Measurements from ENCODE around the gene ITPR2. TPM values are rescaled to one million over a fixed set of nuclear protein-coding genes. Genes with fewer than 3 reads are reported as not detected.

Gene ITPR2
- total RNA-seq, 1 experiment from 2014 or later, result 4.0 TPM

DNA sequence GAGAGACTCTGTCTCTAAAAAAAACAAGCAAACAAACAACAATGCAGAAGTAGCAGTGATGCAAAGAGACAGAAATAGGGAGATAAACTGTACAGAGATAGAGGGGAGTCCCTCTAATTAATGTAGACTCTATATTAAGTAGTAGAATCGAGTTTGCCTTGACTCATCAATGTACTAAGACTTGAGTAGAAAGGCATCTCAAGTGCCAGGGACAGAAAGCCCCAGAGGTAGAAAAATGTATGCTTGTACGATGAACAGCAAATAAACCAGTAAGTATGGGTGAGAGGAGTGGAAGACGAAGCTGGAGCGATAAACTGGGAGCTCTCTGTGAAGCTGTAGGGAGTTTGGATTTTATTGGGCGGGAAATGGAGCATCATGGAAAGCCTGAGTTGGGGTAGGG, 429.4 kb downstream of the ITPR2 start:
- Histone ChIP-seq H3K9me2 (replicated peaks; ENCODE audit: low read length) (no peaks in the 10 kb centered on the region), H3F3A (ENCODE audit: low read length, unreplicated experiment) (peaks cover 5% of the 10 kb centered on the region), H4K20me1 (ENCODE audit: low read length) (no peaks in the 10 kb centered on the region), H3K27ac (ENCODE audit: low read length) (peak overlapping the region; percentile 91), H3K9me3 (ENCODE audit: low read length) (no peaks in the 10 kb centered on the region), H3K4me3 (ENCODE audit: low read length) (no peak overlapping the region; the same call in 1 of the 2 replicates), H2AFZ (ENCODE audit: low read length) (no peak overlapping the region), H3K4me1 (ENCODE audit: insufficient read depth, low read length) (peaks cover 31% of the 10 kb centered on the region), H3K27me3 (ENCODE audit: low read length) (no peaks in the 10 kb centered on the region), H3K36me3 (ENCODE audit: low read depth, low read length) (no peaks in the 10 kb centered on the region), H3K79me2 (ENCODE audit: low read length) (no peaks in the 10 kb centered on the region), H3K4me2 (ENCODE audit: low read length) (peak overlapping the region; percentile 70), H3K9ac (ENCODE audit: low read length) (peak overlapping the region; percentile 75)
- intact Hi-C loops (cut with micrococcal nuclease), result loop anchor here (2.0 kb wide), 1 partner anchor 35 kb away; no protein-coding TSS in a partner anchor
- ChIA-PET POLR2A (ENCODE audit: unreplicated experiment) (no interaction called here), CTCF (no interaction called here)
- DNase-seq (no peak), ATAC-seq (no peak)
- TF ChIP-seq EZH2 (IDR thresholded peaks at IDR 0.05; ENCODE audit: low read length, unreplicated experiment) (no peak), EZH2phosphoT487 (IDR thresholded peaks at IDR 0.05; ENCODE audit: borderline replicate concordance, low read length) (no peak)
- TF ChIP-seq, protein P1, sequence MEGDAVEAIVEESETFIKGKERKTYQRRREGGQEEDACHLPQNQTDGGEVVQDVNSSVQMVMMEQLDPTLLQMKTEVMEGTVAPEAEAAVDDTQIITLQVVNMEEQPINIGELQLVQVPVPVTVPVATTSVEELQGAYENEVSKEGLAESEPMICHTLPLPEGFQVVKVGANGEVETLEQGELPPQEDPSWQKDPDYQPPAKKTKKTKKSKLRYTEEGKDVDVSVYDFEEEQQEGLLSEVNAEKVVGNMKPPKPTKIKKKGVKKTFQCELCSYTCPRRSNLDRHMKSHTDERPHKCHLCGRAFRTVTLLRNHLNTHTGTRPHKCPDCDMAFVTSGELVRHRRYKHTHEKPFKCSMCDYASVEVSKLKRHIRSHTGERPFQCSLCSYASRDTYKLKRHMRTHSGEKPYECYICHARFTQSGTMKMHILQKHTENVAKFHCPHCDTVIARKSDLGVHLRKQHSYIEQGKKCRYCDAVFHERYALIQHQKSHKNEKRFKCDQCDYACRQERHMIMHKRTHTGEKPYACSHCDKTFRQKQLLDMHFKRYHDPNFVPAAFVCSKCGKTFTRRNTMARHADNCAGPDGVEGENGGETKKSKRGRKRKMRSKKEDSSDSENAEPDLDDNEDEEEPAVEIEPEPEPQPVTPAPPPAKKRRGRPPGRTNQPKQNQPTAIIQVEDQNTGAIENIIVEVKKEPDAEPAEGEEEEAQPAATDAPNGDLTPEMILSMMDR (conservative IDR thresholded peaks at IDR 0.05; ENCODE audit: low read depth, low read length), result no peak
- no TSS peak for BruUV-seq (replicated peaks)

DNA sequence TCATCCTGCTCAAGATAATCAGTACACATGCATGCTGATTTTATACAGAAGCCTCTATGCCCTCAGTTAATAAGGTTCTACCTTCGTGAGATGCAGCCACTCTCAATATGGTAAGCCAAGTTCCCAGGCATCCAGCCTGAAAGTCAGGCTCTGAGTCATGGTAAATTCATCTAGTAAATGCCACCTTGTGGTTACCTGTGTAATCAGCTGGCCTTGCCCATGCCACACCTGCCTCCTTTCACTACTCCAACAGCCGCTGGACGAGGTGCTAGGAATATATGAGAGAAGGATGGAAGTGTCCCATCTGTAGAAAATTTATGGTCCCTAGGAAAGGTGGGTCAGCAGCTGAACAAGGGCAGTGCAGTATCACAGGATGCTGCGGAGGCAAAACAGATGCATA, 430.3 kb downstream of the ITPR2 start:
- H3K36me3 ChIP-seq (ENCODE audit: low read depth, low read length), result no peaks in the 10 kb centered on the region
- peaks cover 5% of the 10 kb centered on the region for H3F3A ChIP-seq (ENCODE audit: low read length, unreplicated experiment)
- H3K9me2 ChIP-seq (replicated peaks; ENCODE audit: low read length), result no peaks in the 10 kb centered on the region
- intact Hi-C loops (cut with micrococcal nuclease), result loop anchor here (1.0 to 2.0 kb wide), 4 partner anchors 34 to 283 kb away; no protein-coding TSS in a partner anchor
- no peaks in the 10 kb centered on the region for H3K27me3 ChIP-seq (ENCODE audit: low read length)
- peak overlapping the region; percentile 24 for H3K4me3 ChIP-seq (ENCODE audit: low read length)
- no TSS peak for BruUV-seq (replicated peaks)
- TF ChIP-seq, protein P1 (conservative IDR thresholded peaks at IDR 0.05; ENCODE audit: low read depth, low read length), result peak; percentile 46
- TF ChIP-seq EZH2 (IDR thresholded peaks at IDR 0.05; ENCODE audit: low read length, unreplicated experiment) (no peak), EZH2phosphoT487 (IDR thresholded peaks at IDR 0.05; ENCODE audit: borderline replicate concordance, low read length) (no peak)
- H3K27ac ChIP-seq (ENCODE audit: low read length), result peak overlapping the region; percentile 91
- H3K79me2 ChIP-seq (ENCODE audit: low read length), result no peaks in the 10 kb centered on the region
- H4K20me1 ChIP-seq (ENCODE audit: low read length), result no peaks in the 10 kb centered on the region
- H3K9me3 ChIP-seq (ENCODE audit: low read length), result no peaks in the 10 kb centered on the region
- H3K4me2 ChIP-seq (ENCODE audit: low read length), result peak overlapping the region; percentile 70
- ATAC-seq (peak; percentile 98), DNase-seq (peak; percentile 100)
- H2AFZ ChIP-seq (ENCODE audit: low read length), result 0 out of 2 replicates have a peak overlapping the region, but pooled peaks have one; percentile 21
- peak overlapping the region; percentile 75 for H3K9ac ChIP-seq (ENCODE audit: low read length)
- ChIA-PET POLR2A (ENCODE audit: unreplicated experiment) (interaction anchor here (0.7 kb wide), 1 partner anchor 74 kb away, joined by 3 read pairs; no protein-coding TSS in a partner anchor), CTCF (interaction anchor here (0.7 kb wide), 2 partner anchors 128 to 299 kb away, joined by 4 to 6 read pairs; no protein-coding TSS in a partner anchor)
- peaks cover 31% of the 10 kb centered on the region for H3K4me1 ChIP-seq (ENCODE audit: insufficient read depth, low read length)

- ATAC-seq (no peak), DNase-seq (no peak)
- Histone ChIP-seq H3K9me2 (replicated peaks; ENCODE audit: low read length) (no peaks in the 10 kb centered on the region), H3F3A (ENCODE audit: low read length, unreplicated experiment) (peaks cover 5% of the 10 kb centered on the region), H2AFZ (ENCODE audit: low read length) (no peak overlapping the region), H3K36me3 (ENCODE audit: low read depth, low read length) (no peaks in the 10 kb centered on the region), H3K4me3 (ENCODE audit: low read length) (peak overlapping the region; percentile 24; the same call in 1 of the 2 replicates), H3K27ac (ENCODE audit: low read length) (peak overlapping the region; percentile 91), H3K79me2 (ENCODE audit: low read length) (no peaks in the 10 kb centered on the region), H3K9me3 (ENCODE audit: low read length) (no peaks in the 10 kb centered on the region), H3K4me1 (ENCODE audit: insufficient read depth, low read length) (peaks cover 31% of the 10 kb centered on the region), H3K27me3 (ENCODE audit: low read length) (no peaks in the 10 kb centered on the region), H3K4me2 (ENCODE audit: low read length) (peak overlapping the region; percentile 70), H4K20me1 (ENCODE audit: low read length) (no peaks in the 10 kb centered on the region), H3K9ac (ENCODE audit: low read length) (peak overlapping the region; percentile 75)
- CTCF ChIA-PET, result interaction anchor here (0.7 kb wide), 2 partner anchors 127 to 300 kb away, joined by 4 to 6 read pairs; no protein-coding TSS in a partner anchor
- no peak for TF ChIP-seq EZH2phosphoT487 (IDR thresholded peaks at IDR 0.05; ENCODE audit: borderline replicate concordance, low read length)
- no peak for TF ChIP-seq EZH2 (IDR thresholded peaks at IDR 0.05; ENCODE audit: low read length, unreplicated experiment)
- TF ChIP-seq, protein P1 (conservative IDR thresholded peaks at IDR 0.05; ENCODE audit: low read depth, low read length), result no peak
- intact Hi-C loops (cut with micrococcal nuclease), result loop anchor here (1.0 to 2.0 kb wide), 4 partner anchors 33 to 283 kb away; no protein-coding TSS in a partner anchor
- BruUV-seq (replicated peaks), result no TSS peak
- POLR2A ChIA-PET (ENCODE audit: unreplicated experiment), result interaction anchor here (0.6 kb wide), 1 partner anchor 103 kb away, joined by 3 read pairs; no protein-coding TSS in a partner anchor
Observed at GRCh38 chr12:26401874-26402273, 431.1 kb downstream of the ITPR2 start.

Measured in PC-3 (cell line).